Neural crest cell (in vitro differentiated cells): Measurements from ENCODE around the gene DOK3. TPM values are rescaled to one million over a fixed set of nuclear protein-coding genes. Genes with fewer than 3 reads are reported as not detected.

ENCODE experiments used
- DNase-seq: peaks from one replicate; pipeline ENCODE4 v3.0.0; 2021; ENCODE audit warnings: low read depth, mixed read lengths, low spot score
- H3K27ac Mint-ChIP-seq: one replicate; pipeline ENCODE4 v1.8.0; 2021; ENCODE audit warnings: mild to moderate bottlenecking, mixed read lengths; ENCODE audit not compliant: unreplicated experiment
- H3K27me3 Mint-ChIP-seq: 2 replicates; pipeline ENCODE4 v1.8.0; 2021; ENCODE audit warnings: low read depth, mild to moderate bottlenecking, mixed read lengths
- H3K36me3 Mint-ChIP-seq: 2 replicates; pipeline ENCODE4 v1.8.0; 2021; ENCODE audit warnings: low read depth, mild to moderate bottlenecking, mixed read lengths
- H3K4me1 Mint-ChIP-seq: 2 replicates; pipeline ENCODE4 v1.8.0; 2021; ENCODE audit warnings: mixed read lengths
- H3K4me3 Mint-ChIP-seq: one replicate; pipeline ENCODE4 v1.8.0; 2021; ENCODE audit warnings: mild to moderate bottlenecking, mixed read lengths
- H3K9me3 Mint-ChIP-seq: 2 replicates; pipeline ENCODE4 v1.8.0; 2021; ENCODE audit warnings: mixed read lengths
- total RNA-seq: library from RNA; stranded (reverse); gene quantifications from 2 replicates; pipeline ENCODE4 v1.2.1, GENCODE V29; 2021
- TF ChIP-seq, protein P1 (sequence below): fragments of 200-600 bp; sonication (generic); conservative IDR thresholded peaks from 2 replicates; pipeline ENCODE4 v1.5.0; 2021; ENCODE audit warnings: antibody characterized with exemption, mild to moderate bottlenecking

Gene DOK3
- total RNA-seq, 1 donor from 2014 or later, result 11.4 TPM

DNA sequence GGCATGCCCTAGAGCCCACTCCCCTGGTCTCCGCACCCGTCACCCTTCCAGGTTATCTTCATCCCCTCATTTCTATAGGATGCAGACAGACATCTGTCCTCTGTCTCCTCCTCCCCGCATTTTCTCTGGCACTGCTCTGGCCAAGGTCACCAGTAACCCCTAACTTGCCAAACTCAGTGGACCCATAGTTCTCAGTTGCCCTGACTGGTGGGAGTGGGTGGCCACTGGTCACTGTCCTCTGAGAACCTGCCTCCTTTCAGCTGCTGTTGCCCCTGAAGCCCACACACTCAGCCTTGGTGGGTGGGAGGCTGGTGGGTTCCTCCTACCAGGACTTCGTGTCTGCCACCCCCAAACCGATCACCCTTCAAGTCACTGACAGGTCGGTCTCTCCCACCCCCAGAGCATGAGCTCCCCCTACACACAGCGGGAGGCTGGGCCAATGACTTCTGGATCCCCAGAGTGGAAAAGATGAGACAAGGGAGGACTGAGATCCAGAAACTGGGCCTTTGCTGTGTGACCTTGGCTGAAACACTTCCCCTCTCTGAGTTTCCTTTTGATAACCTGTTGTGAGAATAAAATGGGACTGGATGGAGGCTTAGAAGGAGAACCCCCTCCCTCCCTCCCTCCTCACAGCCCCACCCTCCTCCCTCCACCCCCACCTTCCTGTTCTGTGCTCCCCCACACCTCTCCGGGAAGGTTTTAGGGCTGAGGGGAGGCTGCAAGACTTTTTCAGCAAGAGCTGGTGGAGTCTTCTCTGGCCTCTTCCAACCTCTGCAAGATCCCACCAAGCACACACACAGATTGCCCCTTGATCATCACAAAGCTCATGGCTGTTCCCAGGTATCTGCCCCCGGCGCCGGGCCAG is 33.8 kb downstream of the DOK3 start:
- no peaks in the 10 kb centered on the region for H3K9me3 Mint-ChIP-seq
- no peak for DNase-seq
- TF ChIP-seq, protein P1, sequence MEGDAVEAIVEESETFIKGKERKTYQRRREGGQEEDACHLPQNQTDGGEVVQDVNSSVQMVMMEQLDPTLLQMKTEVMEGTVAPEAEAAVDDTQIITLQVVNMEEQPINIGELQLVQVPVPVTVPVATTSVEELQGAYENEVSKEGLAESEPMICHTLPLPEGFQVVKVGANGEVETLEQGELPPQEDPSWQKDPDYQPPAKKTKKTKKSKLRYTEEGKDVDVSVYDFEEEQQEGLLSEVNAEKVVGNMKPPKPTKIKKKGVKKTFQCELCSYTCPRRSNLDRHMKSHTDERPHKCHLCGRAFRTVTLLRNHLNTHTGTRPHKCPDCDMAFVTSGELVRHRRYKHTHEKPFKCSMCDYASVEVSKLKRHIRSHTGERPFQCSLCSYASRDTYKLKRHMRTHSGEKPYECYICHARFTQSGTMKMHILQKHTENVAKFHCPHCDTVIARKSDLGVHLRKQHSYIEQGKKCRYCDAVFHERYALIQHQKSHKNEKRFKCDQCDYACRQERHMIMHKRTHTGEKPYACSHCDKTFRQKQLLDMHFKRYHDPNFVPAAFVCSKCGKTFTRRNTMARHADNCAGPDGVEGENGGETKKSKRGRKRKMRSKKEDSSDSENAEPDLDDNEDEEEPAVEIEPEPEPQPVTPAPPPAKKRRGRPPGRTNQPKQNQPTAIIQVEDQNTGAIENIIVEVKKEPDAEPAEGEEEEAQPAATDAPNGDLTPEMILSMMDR, result no peak
- peak overlapping the region; percentile 67 for H3K27ac Mint-ChIP-seq
- H3K4me3 Mint-ChIP-seq, result peak overlapping the region; percentile 94
- H3K27me3 Mint-ChIP-seq, result peaks cover 13% of the 10 kb centered on the region
- peaks cover 7% of the 10 kb centered on the region for H3K36me3 Mint-ChIP-seq
- peaks cover 57% of the 10 kb centered on the region for H3K4me1 Mint-ChIP-seq

DNA sequence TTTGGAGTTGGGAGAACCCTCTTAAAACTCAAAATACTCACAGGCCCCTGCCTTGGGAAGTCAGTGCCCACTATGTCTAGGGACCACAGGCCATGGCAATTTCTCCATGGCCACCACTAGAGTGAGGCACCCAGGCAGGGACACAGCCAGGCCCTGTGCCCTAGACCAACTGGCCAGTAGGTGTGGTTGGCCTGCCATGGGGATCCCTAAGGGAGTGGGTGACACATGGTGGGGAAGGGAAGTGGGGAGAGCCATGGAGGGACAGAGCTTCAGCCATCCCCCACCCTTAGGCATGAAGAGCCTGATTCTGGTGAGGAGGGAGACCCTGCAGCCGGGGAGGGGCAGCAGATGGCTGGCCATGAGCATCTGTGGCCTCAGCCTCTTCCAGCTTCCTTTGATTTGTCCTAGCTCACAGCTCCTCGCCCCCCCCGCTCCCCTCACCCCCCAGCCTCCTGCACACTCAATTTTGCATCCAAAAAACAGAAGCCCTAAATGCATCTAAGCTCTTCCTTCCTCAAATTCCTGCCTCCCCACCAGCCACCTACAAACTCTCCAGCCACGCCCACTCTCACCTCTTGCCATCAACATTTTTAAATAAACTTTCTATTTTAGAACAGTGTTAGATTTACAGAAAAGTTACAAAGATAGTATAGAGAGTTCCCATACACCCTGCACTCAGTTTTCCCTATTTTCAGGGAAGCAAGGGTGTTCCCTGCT is 34.6 kb downstream of the DOK3 start:
- Mint-ChIP-seq H3K4me3 (peak overlapping the region; percentile 94), H3K9me3 (no peaks in the 10 kb centered on the region), H3K36me3 (peaks cover 12% of the 10 kb centered on the region), H3K27ac (no peak overlapping the region), H3K27me3 (peaks cover 18% of the 10 kb centered on the region), H3K4me1 (peaks cover 63% of the 10 kb centered on the region)
- TF ChIP-seq, protein P1, result no peak
- no peak for DNase-seq

DNA sequence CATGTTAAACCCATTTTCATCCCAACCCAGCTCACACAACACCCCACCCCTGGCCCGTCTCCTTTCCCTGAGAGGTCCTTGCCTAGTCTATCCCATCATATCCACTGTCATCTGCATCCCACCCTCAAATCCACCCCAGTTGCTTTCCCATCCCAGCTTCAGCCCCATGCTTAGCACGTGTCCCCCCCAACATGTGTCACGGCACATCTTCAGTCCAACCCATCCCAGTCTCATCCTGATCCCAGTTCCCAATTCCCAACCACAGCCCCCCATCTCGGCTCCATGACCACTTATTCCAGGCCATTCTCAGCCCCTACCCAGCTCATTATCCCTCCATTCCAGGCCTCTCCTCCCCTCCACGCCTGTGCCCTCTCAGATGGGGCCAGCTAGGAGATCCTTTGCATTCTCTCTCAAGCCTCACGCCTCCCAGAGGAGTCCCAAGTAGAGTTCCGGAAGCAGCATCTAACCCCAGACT is 35.6 kb downstream of the DOK3 start:
- DNase-seq, result no peak
- H3K36me3 Mint-ChIP-seq, result peaks cover 13% of the 10 kb centered on the region
- no peaks in the 10 kb centered on the region for H3K9me3 Mint-ChIP-seq
- H3K4me1 Mint-ChIP-seq, result peaks cover 63% of the 10 kb centered on the region
- TF ChIP-seq, protein P1, result no peak
- peak overlapping the region; percentile 90 for H3K27ac Mint-ChIP-seq
- H3K4me3 Mint-ChIP-seq, result peak overlapping the region; percentile 94
- peaks cover 22% of the 10 kb centered on the region for H3K27me3 Mint-ChIP-seq

DNA sequence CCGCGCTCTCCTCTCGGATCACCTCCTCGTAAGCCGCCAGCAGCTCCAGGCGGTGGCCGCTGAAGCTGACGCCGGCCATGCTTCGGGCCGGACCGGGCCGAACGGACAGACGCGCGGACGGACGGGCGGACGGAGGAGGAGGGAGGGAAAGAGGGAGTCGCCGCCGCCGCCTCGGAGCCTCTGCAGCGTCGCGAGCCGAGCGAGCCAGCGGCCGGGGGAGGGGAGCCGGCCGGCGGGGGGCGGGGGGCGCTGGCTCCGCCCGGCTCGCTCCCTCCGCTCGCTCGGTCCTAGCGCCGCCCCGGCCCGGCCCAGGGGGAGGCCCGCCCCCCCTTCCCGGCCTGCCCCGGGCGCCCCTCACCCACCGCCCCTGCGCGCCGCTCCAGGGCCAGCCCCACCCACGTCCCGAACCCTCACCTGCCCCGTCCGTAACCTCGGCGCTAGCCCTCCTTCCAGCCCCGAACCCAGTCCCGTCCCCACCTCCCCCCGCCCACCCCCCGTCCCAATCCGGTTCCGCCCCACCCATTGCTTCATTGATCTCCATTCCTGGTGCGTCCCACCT is 36.1 kb downstream of the DOK3 start, which contains the start of gene DBN1:
DBN1 (minus strand) TSS at position 192 of the 559 bp plus-strand sequence; CDS start at position 79, 113 bp downstream.
- H3K4me3 Mint-ChIP-seq, result peak within 1 kb of the TSS; percentile 94
- peaks cover 18% of the 10 kb centered on the region for H3K36me3 Mint-ChIP-seq
- DNase-seq, result no peak
- H3K27me3 Mint-ChIP-seq, result peaks cover 25% of the 10 kb centered on the region
- no peaks in the 10 kb centered on the region for H3K9me3 Mint-ChIP-seq
- TF ChIP-seq, protein P1, result no peak
- H3K27ac Mint-ChIP-seq, result peak within 1 kb of the TSS; percentile 93
- H3K4me1 Mint-ChIP-seq, result peaks cover 67% of the 10 kb centered on the region
